Measurements from ENCODE around the gene POR.

The POR gene

DNA sequence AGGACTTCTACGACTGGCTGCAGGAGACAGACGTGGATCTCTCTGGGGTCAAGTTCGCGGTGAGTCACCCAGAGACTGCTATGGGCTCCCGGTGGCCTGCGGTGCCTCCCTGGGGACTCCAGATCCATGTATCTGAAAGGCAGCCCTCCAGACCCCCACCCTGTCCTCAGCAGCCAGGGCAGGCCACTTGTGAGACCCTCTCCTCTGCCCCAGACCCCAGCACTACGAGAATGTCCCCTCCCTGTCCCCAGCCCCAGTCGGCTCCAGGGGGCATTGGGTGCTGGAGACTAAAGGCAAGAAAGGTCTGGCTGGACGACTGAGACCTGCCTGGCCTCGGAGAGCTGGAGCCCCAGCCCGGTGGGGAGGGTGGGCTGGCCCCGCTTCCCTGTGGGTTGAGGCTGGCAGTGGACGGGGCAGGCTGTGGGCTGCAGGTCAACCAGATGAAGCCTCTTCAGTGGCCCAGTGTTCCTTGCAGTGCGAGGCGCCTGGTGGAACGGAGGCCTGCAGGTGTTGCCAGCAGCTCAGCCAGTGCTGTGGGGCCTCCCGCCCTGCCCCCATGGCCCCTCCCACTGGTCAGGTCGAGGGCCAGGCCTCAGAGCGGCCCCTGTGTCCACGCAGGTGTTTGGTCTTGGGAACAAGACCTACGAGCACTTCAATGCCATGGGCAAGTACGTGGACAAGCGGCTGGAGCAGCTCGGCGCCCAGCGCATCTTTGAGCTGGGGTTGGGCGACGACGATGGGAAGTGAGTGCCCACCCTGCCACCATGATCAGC, 65.7 kb downstream of the POR start:
- DNase-seq, result no peak

DNA sequence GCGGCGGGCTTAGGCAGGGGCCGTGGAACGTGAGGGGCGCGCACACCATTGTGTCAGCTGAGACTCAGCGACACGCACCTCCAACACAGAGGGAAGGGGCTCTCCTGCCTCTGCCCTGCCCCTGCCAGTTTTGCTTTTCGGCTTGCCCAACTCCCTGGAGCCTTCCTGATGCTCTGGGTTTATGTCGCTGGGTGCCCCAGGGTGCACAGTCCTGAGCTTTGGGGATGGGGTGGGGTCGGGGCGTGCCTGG, 66.2 kb downstream of the POR start:
- DNase-seq, result no peak

GRCh38 chr7:75981453-75982305, 66.7 kb downstream of the POR start:
- no peak for DNase-seq

DNA sequence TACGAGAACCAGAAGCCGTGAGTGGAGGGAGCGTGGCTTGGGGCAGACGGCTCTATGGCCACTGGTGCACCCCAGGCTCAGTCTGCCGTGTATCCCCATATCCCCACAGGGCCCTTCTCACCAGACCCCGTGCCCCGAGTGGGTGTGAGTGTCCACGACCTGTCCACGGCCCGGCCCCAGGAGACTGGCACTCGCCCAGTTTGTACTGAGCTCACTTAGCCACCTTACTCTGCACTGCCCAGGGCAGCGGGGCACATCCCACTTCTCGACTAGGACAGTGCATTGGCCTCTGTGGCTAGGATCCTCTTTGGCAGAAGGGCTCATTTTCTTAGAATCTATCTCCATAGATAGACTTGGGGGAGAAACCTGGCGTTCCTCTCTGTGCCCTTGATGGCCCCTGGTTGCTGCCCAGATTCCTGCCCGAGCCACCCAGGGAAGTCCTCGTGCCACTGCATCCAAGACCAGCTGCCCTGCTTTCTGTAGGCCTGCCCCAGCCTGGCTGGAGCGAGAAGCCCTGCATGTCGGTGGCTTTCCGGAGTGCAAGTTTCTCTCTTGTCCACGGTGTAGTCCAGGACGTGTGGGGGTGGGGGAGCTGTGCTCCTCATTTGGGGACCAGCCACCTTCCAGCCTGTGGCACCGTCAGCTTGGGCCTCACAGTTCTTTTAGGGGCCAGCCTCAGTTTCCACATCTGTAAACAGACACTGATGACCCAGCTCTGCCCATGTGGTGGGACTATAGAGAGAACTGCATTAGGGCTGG, 67.5 kb downstream of the POR start:
- no peak for DNase-seq

DNA sequence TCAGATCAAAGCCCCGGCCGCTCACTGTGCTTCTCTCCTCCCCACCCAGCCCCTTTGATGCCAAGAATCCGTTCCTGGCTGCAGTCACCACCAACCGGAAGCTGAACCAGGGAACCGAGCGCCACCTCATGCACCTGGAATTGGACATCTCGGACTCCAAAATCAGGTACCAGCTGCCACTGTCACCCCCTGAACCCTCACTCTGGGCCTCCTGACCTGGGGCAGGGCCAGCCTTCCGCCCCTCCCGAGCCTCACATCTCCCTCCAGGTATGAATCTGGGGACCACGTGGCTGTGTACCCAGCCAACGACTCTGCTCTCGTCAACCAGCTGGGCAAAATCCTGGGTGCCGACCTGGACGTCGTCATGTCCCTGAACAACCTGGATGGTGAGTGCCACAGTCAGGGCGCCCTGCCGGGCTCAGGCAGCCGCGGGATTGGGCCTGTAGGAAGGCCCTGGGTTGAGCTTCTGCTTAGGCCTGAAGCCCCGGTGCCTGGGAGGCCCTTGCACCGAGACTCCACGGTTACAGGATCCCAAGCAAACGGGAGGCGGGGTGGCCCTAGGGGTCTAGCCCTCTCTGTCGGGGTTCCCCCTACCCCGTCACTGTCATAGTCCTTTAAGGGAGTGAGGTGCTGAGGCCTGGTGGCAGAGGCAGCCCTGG, 68.6 kb downstream of the POR start:
- no peak for DNase-seq

DNA sequence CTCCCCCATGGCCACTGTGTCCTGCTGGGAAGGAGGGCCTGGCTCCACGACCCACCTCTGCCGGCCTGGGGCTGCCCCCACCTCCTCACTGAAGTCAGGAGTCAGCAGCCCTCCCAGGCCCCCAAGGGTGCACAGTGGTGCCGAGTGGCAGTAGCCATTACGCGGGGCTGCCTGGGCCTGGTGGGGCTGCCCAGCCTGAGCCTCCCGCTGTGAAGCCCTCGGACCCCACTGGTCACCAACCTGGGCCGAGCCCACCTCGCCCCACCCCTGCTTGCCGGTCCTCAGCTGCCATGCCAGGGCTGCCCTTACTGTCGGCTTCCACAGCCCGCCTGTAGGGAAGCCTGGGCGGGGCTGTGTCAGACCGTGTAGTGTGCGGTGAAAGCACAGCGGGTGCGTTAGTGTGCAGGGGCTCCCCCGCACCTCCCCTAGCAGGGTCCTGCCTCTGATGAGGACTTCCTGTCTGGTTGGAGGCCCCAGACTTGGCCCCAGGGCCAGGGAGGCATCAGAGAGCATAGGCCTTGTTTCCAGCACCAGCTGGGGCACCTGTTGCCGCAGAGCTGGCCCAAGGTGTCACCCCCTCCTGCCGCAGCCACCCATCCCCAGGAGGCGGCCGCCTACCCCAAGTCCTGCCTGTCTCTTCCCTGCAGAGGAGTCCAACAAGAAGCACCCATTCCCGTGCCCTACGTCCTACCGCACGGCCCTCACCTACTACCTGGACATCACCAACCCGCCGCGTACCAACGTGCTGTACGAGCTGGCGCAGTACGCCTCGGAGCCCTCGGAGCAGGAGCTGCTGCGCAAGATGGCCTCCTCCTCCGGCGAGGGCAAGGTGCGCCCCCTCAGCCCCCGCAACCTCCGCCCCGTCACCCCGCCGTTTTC, 69.4 kb downstream of the POR start:
- no peak for DNase-seq

DNA sequence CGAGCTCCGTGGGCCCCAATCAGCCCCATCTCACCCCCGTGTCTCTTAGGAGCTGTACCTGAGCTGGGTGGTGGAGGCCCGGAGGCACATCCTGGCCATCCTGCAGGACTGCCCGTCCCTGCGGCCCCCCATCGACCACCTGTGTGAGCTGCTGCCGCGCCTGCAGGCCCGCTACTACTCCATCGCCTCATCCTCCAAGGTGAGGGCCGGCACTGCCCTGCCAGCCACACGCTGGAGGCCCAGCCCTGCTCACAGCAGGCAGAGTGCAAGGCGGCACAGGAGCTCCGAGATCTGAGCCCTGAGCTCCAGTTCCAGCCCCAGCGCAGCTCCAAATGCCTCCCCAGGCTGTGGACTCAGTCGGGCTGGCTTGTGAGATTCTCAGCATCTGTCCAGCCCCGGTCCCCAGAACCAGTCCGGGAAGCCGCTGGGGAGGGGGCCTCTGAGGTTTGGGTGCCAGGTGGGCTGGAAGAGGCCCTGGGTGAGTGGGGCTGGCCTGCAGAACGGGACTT, 70.1 kb downstream of the POR start:
- DNase-seq, result no peak

DNA sequence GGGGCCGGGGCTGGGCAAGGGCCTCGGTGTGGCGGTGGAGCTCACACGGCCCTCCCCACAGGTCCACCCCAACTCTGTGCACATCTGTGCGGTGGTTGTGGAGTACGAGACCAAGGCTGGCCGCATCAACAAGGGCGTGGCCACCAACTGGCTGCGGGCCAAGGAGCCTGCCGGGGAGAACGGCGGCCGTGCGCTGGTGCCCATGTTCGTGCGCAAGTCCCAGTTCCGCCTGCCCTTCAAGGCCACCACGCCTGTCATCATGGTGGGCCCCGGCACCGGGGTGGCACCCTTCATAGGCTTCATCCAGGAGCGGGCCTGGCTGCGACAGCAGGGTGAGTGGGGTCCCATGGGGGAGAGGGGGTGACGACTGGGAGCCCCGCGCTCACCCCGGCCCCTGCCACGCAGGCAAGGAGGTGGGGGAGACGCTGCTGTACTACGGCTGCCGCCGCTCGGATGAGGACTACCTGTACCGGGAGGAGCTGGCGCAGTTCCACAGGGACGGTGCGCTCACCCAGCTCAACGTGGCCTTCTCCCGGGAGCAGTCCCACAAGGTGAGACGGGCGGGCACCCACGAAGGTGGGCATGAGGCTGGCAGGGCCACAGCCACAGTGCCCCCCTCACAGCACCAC, 70.7 kb downstream of the POR start:
- DNase-seq, result no peak

GRCh38 chr7:75986147-75986781, 71.3 kb downstream of the POR start:
- DNase-seq, result no peak

DNA sequence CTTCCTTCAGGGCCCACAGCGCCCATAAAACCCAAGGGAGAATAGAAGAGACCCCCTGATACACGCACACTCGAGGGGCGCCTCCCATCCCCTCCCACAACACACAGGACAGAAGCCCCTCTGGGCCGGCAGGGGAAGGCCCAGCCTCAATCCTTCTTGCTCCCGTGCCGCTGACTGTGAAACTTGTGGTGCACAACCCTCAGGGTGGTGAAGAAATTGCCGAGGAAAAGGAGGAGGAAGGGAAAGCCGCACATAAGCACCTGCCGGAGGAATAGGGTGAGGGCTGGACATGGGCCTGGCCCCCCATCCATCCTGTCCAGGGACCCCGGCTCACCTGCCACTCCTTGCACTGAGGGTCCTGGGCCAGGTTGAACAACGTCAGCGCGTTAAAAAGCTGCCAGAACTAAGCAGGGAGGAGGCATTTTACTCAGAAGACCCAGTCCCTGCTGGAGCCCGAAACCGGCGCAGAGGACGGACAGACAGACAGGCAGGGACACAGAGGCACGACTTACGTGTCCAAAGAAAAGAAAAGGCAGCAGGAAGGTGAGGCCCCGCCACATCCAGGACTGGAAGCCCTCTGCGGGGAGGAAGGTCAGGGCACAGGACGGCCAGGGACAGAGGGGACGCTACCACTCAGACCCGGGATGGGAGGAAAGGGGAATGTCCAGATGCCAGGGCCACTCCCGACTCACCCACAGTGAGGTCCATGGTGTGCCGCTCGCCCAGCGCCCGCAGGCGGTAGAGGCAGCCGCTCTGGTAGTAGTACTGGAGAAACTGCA, 72.3 kb downstream of the POR start:
- no peak for DNase-seq

DNA sequence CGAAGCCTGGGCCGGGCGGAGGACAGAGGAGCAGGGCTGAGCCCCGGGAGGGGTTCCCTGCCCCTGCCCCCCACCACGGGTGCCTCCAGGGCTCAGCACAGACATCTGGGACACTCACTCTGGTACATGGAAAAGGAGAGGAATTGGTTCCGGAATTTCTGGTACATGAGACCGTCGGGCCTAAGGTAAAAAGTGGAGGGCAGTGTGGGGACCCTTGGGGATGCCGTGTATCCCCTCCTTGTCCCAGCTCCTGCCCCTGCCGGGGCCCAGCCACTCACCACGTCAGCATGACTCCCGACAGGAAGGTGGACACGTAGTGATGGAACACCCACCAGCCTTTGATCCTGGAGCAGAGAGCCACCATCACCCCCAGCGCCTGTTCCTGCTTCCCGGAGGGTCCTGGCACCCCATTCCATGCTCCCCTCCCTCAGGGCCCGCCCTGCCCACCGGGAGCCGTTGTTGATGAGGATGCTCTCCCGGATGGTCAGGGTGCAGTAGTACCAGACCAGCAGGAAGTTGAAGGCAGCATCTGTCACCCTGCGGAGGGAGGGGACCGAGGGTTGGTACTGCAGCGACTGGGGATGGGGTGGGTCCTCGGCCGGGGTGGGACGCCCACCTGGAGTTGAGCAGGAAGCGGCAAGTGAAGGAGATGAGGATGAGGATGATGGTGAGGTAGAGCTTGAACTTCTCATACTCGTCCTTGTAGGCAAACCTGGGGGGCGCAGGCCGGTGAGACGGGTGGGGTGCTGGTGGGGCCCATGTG, 73.0 kb downstream of the POR start:
- no peak for DNase-seq

DNA sequence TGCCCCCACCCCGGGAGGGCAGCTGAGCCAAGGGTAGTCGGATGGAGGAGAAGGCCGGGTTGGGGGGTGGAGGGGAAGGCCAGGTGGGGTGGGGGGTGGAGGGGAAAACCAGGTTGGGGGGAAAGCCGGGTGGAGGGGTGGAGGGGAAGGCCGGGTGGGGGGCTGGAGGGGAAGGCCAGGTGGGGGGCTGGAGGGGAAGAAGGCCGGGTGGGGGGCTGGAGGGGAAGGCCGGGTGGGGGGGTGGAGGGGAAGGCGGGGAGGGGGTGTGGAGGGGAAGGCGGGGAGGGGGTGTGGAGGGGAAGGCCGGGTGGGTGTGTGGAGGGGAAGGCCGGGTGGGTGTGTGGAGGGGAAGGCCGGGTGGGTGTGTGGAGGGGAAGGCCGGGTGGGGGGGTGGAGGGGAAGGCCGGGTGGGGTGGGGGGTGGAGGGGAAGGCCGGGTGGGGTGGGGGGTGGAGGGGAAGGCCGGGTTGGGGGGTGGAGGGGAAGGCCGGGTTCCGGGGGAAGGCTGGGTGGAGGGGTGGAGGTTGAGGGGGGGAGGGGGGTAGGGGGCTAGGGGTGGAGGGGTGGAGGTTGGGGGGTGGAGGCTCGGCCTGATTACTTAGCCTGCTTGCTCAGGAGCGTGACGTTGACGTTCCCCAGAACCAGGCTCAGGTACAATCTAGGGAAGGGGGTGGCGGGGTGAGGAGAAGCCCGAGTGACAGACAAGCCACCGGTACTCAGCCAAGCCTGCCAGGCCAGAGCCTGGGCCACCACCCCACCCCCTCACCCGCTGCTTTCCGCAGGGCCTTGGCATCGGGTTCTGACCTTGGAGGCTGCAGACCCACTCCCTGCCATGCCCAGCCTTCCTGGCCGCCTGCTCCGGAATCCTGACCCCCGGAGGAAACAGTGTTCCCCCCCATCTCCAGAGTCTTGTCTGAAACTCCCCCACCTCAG, 73.9 kb downstream of the POR start:
- no peak for DNase-seq

- no peak for DNase-seq
Measured at GRCh38 chr7:75989500-75990388, 74.8 kb downstream of the POR start.

- no peak for DNase-seq
Measured at GRCh38 chr7:75991531-75992082, 76.7 kb downstream of the POR start.

DNA sequence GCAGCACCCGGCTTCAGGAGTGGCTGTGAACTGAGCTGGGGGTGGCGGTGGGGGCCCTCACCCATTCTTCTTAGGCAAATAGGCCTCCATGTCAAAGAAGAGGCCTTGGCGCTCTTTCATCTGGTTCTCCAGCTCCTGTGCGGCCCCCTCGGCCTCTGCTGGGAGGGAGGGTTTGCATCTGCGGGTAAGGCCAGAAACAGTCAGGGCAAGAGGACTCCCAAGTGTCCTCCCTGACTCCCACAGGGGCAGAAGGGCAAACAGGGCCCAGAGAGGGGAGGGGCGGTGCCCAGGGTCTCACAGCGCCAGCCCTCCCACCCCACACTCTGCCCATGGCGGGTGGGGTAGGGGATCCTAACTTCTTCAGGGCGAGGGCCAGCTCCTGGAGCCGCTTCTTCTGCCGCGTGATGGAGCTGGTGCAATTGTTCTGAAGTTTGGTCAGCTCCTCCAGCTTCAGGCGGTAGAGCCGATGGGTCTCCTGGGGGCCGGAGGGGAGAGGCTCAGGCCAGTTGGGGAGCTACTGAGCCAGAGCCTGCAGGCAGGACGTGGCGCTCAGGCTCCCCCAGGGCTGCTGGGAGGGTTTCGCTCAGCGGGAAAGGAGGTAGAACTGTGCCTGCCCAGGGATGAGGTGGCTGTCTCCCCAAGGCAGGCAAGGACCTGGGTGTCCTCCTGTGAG, 77.3 kb downstream of the POR start:
- no peak for DNase-seq

GRCh38 chr7:75993689-75994387, 78.9 kb downstream of the POR start:
- DNase-seq, result peak; percentile 9 to 48

Data from SHP77 (cell line).